Cardiac muscle cell (in vitro differentiated cells and primary cell): ENCODE data around the gene RERE. TPM values are rescaled to one million over a fixed set of nuclear protein-coding genes. Genes with fewer than 3 reads are reported as not detected.

Experiments
- DNase-seq, 2 donors: peaks; one replicate each; pipeline versions ENCODE4 v3.0.0 to v3.0.0-alpha.2; 2010 to 2017; ENCODE audit warnings: low read depth in 1 of 2, low spot score in 1 of 2
- H3K27ac ChIP-seq: fragments of 200-600 bp; sonication (generic); 2 replicates; pipeline ENCODE4 v1.5.1; 2016
- H3K27me3 ChIP-seq: fragments of 200-600 bp; sonication (generic); 2 replicates; pipeline ENCODE4 v1.6.0; 2016; ENCODE audit warnings: control low read depth
- H3K36me3 ChIP-seq: fragments of 200-600 bp; sonication (generic); 2 replicates; pipeline ENCODE4 v1.5.1; 2016; ENCODE audit warnings: control low read depth
- H3K4me1 ChIP-seq: fragments of 200-600 bp; sonication (generic); 2 replicates; pipeline ENCODE4 v1.8.1; 2017; ENCODE audit warnings: low read depth, mild to moderate bottlenecking, mixed run types
- H3K4me3 ChIP-seq: fragments of 200-600 bp; sonication (generic); 2 replicates; pipeline ENCODE4 v1.5.1; 2016; ENCODE audit warnings: mild to moderate bottlenecking
- H3K9me3 ChIP-seq: fragments of 200-600 bp; sonication (generic); 2 replicates; pipeline ENCODE4 v1.5.1; 2017; ENCODE audit warnings: low read depth, mild to moderate bottlenecking, control low read depth
- CTCF ChIP-seq: IDR thresholded peaks from 2 replicates; pipeline ENCODE4 v1.5.1; 2012; ENCODE audit warnings: low read depth, mild to moderate bottlenecking, low read length
- polyA plus RNA-seq: library from polyadenylated mRNA; unstranded; fragments of >200 nt; fragmentation: Nextera tagmentation; extraction: Ambion mirVana; gene quantifications from 2 replicates; pipeline ENCODE4 v1.2.1, GENCODE V29; 2016
- total RNA-seq: library from RNA; depleted of rRNA; stranded (reverse); fragments of >200 nt; gene quantifications from 2 replicates; pipeline ENCODE4 v1.2.3, GENCODE V29; 2016

Gene RERE
- total and polyA plus RNA-seq, 2 experiments from 2014 or later: 72.5 to 81.0 TPM

GRCh38 chr1:8349473-8349865 is 468.0 kb downstream of the RERE start:
- H3K9me3 ChIP-seq: no peaks in the 10 kb centered on the region
- no peaks in the 10 kb centered on the region for H3K27me3 ChIP-seq
- no peak for TF ChIP-seq CTCF
- H3K36me3 ChIP-seq: peaks cover 12% of the 10 kb centered on the region
- H3K4me3 ChIP-seq: no peak overlapping the region
- no peaks in the 10 kb centered on the region for H3K4me1 ChIP-seq
- no peak overlapping the region for H3K27ac ChIP-seq
- DNase-seq: no peak

- peak; percentile 76 to 78 for DNase-seq
- Histone ChIP-seq H3K9me3 (no peaks in the 10 kb centered on the region), H3K4me3 (no peak overlapping the region), H3K27me3 (no peaks in the 10 kb centered on the region), H3K27ac (no peak overlapping the region), H3K36me3 (peaks cover 6% of the 10 kb centered on the region), H3K4me1 (no peaks in the 10 kb centered on the region)
- peak; percentile 79 for TF ChIP-seq CTCF
These were observed 468.5 kb downstream of the RERE start for GRCh38 chr1:8348777-8349472.

GRCh38 chr1:8348047-8348776 is 469.2 kb downstream of the RERE start:
- Histone ChIP-seq H3K36me3 (peaks cover 3% of the 10 kb centered on the region), H3K27ac (no peak overlapping the region), H3K4me3 (no peak overlapping the region), H3K4me1 (no peaks in the 10 kb centered on the region), H3K27me3 (no peaks in the 10 kb centered on the region), H3K9me3 (no peaks in the 10 kb centered on the region)
- DNase-seq: no peak
- TF ChIP-seq CTCF: no peak

- Histone ChIP-seq H3K27me3 (no peaks in the 10 kb centered on the region), H3K4me3 (no peak overlapping the region), H3K9me3 (no peaks in the 10 kb centered on the region), H3K4me1 (no peaks in the 10 kb centered on the region), H3K36me3 (no peaks in the 10 kb centered on the region), H3K27ac (no peak overlapping the region)
- no peak for TF ChIP-seq CTCF
- DNase-seq: no peak
These were observed 469.8 kb downstream of the RERE start for GRCh38 chr1:8347635-8348034.

GRCh38 chr1:8345621-8346415 is 471.6 kb downstream of the RERE start:
- Histone ChIP-seq H3K4me1 (no peaks in the 10 kb centered on the region), H3K27ac (no peak overlapping the region), H3K9me3 (no peaks in the 10 kb centered on the region), H3K36me3 (no peaks in the 10 kb centered on the region), H3K4me3 (no peak overlapping the region), H3K27me3 (no peaks in the 10 kb centered on the region)
- no peak for DNase-seq
- no peak for TF ChIP-seq CTCF
